ENCODE measurements around the gene TOX2. TPM values are rescaled to one million over a fixed set of nuclear protein-coding genes. Genes with fewer than 3 reads are reported as not detected.

Gene TOX2
- total and polyA plus RNA-seq, 2 of the 8 experiments (the other 6 are each of a cell fraction or from before 2014, with no cell fraction given): 1.8 to 3.4 TPM

- TF ChIP-seq HDAC6 (IDR thresholded peaks at IDR 0.05; ENCODE audit: low read depth, low read length) (no peak), CEBPB (IDR thresholded peaks at IDR 0.05; ENCODE audit: low read depth, low read length) (no peak), POLR2A (IDR thresholded peaks at IDR 0.05; ENCODE audit: control extremely low read depth in 1 of 2, low read depth in 2 of 2, low read length in 2 of 2) (no peak), RFX5 (IDR thresholded peaks at IDR 0.05; ENCODE audit: borderline replicate concordance, low read depth, low read length) (no peak), RAD21 (IDR thresholded peaks at IDR 0.05 in 1 of 2, conservative IDR thresholded peaks at IDR 0.05 in 1 of 2; ENCODE audit: low read depth in 2 of 2, low read length in 2 of 2) (no peak)
These were observed 115.7 kb downstream of the TOX2 start (continued) for GRCh38 chr20:44030394-44030793.

Data from H1 (cell line).